Muscle of arm (tissue), 12 donors: ENCODE results near the gene G3BP2. TPM values are rescaled to one million over a fixed set of nuclear protein-coding genes. Genes with fewer than 3 reads are reported as not detected.
A peak's percentile ranks its signal among the peaks of the same experiment; 100 is the strongest.
"Not testable (repeated sequence)": the region's sequence is repeated elsewhere in the genome, so short reads cannot be mapped to it uniquely, and the experiment has no call there.

Source experiments
- DNase-seq: peaks from one replicate; pipeline ENCODE4 v3.0.0-alpha.2; 2013
- polyA plus RNA-seq, 12 donors: library from polyadenylated mRNA; unstranded; fragments of 120-200 nt; gene quantifications; one replicate each; pipeline ENCODE4 v1.2.1, GENCODE V29; 2013; ENCODE audit not compliant: insufficient read length in 12 of 12

The G3BP2 gene
- polyA plus RNA-seq, 12 donors: 110 to 230 (median 163) TPM; not detected in 1

DNA sequence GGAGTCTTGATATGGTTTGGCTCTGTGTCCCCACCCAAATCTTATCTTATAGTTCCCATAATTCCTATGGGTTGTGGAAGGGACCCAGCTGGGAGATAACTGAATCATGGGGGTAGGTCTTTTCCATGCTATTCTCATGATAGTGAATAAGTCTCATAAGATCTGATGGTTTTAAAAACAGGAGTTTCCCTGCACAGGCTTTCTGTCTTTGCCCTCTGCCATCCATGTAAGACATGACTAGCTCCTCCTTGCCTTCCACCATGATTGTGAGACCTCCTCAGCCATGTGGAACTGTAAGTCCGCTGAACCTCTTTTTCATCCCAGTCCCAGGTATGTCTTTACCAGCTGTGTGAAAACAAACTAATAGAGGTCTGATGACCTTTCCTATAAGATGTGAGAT lies 13.9 kb upstream of the G3BP2 start:
- not testable (repeated sequence) for DNase-seq

DNA sequence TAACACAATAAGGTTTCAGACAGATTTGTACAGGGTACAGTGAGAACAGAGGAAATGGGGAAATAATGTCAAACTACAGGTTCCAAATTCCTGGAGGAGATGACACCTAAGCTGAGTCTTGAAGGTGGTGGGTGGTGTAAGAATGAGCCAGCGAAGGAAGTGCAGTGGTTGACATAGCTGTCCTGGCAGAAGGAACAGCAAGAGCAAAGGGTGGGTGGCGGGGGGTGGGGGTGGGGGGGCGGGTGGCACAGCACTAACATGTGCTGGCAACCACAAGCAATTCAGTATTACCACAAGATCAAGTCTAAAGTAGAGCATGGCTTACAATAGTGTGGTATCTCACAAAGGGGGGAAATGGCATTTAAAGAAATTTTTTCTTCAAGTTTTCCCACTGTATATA lies 13.1 kb upstream of the G3BP2 start:
- DNase-seq: no peak

DNA sequence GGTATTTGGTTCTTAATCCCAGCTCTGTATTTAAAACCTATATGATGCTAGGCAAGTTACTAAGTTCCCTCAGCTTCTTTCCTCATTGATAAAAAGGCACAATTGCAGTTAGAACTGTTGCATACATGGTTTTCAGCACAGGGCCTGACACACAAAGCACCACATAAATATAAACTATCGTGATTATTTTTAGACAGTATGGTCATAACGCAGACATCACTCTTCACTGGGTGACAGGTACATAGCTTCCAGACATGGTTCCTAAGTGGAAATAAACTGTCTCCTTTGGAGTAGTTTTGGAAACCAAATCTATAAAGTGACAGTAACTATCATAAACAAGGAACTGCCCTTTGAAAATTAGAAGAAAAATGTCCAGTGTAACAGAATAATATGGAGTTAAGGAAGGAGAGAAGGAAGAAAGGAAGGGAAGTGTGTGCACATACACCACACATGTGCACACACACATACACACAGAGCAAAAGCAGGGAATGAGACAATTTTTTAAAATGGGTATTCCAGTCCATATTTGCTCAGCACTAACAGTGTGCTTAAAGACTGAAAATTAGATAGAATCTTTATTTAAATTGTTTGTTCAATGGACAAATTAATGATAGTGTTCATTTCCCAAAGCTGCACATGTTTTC lies 12.5 kb upstream of the G3BP2 start:
- DNase-seq: no peak

DNA sequence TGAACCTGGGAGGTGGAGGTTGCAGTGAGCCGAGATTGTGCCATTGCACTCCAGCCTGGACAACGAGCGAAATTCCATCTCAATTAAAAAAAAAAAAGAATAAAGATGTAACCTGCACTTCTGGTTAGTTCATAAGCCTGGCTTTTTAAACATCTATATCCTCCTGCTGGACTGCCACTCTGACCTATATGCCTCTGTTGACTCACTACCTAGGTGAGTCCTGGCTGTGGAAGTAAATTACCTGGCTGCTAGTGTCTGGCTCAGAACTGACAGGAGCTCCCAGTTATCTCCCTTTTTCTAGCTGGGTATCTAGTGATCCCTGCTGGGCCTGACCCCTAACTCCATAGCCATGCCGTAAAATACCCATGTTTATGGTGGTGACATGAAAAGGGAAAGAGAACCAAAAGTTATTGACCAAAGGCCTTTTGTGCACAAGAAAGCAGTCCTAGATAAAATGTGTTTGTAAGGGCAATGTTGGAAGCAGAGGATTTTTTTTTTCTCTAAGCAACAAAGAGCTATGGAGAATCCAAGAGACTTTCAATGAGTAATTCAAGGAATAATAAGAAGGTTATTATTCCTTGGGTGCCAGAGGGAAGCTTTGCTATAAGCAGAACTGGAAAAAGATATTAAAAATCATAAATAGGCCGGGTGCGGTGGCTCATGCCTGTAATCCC lies 10.4 kb upstream of the G3BP2 start:
- DNase-seq: no peak

DNA sequence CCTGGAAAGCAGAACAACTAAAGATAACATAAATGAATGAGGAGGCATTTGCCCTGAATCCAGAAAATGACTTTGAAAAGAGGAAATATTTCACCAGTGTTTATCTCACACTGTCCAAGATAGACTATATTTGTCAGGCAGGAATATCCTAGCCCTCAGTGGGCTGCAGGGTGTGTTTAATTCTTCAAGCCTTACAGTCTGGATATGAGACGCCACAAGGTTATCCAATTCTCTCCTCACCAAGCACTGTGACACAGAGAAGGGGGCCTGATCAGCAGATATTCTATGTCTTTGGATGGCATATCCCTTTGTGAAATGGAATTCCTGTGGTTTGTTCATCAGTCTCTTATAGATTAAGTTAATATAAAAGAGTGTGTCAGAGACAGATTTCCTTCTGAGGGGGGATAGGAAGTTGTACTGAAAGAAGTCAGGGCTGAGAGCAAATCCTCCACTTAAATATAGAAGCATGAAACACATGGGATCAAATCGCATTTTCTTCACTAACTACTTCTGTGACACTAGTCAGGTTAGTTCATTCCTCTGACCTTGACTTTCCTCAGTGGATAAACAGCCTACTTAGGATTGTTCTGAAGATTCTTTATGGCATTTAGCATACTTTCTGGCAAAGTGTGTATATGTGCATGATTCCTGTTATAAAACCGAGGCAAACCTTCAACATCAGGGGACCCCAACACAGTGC lies 6.8 kb upstream of the G3BP2 start:
- DNase-seq: no peak

DNA sequence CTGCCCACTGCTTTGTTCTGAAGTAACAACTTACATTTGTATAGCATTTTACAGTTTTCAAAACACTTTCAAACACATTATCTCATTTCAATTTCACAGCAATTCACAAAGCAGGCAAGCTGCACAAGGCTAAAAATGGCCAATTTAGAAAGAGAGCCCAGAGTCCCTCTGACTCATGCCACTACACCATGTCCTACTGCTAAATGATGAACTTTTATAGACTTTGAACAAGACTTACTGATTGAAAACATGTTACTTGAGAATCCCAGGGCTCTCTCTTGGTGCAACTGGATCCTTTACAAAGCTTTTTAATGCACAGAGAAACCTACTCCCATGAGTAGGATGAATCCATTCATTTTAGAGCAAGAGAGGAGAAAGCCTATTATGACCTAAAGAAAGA lies 5.8 kb upstream of the G3BP2 start:
- DNase-seq: no peak

DNA sequence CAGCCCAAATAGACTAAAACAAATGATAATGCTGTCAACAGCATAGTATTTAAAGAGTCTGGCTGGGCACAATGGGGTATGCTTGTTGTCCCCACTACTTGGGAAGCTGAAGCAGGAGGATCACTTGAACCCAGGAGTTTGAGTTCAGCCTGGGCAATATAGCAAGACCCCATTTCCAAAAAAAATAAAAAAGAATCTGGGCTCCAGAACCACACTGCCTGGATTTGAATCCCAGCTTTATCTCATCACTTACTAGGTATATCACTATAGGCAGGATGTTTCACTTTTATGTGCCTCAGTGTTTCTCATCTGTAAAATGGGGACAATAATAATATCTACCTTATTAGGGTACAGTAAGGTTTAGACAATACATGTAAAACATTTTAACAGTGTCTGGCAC lies 5.3 kb upstream of the G3BP2 start:
- no peak for DNase-seq

DNA sequence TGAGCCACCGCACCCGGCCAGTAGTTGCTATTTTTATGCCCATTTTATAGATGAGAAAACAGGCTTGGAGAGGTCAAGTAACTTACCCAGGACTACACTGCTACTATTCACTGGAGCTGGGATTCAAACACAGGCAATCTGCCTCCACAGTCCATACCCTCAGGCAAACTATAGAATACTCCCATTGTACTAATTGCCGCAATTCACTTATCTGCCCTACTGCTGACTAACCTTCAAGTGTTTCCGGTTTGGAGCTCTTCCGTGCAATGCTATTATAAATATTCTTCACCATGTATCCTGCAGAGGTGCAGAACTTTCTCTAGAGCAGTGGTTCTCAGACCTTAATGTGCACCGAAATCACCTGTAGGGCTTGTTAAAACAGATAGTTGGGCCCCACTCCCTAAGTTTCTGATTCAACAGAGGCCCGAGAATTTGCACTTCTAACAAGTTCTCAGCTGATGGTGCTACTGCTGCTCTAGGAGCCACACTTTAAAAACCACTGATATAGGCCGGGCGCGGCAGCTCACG lies 1.9 kb upstream of the G3BP2 start:
- DNase-seq: no peak

DNA sequence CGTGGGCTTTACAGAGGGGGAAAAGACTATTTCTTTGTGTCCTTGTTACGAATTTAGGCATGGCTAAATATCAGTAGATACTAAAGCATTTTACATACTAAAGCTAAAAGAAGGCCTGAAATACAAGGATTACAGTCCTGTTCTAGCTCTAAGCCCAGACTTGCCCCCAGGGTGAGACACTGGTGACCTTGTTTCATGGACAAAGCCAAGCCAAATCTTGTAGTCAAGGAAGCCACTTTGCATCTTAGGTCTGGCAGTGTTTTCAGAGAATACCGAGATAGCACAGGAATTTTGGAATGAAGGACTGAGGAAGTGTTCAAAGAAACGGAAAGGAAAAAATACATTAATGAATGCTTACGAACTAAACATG lies 733 bp upstream of the G3BP2 start:
- peak; percentile 17 for DNase-seq

DNA sequence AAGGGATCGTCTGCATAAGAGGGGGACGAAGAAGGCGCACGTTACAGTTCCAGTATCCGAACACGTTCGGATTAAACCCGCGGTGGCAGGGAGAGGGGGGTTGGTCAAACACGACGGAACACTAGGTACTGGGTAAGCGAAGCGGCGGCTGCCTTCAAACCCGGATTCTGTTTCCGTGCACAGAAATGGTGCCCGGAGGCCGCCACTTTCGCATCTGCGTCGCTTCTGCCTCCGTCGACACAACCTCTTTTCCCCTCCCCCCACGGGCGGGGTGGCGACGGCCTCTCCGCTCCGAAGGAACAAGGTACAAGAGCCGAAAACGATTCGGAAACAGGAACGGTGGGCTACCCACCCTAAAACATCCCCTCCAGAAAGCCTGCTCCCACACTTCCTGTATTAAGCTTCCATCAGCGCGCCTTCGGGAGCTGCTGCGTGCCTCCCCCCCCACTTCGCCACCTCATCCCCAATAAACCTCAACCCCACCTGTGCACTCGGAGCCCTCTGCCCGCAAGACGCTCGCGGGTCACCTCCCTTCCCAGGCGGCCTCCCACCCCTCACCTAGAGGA lies 667 bp downstream of the G3BP2 start:
- DNase-seq: peak; percentile 70

DNA sequence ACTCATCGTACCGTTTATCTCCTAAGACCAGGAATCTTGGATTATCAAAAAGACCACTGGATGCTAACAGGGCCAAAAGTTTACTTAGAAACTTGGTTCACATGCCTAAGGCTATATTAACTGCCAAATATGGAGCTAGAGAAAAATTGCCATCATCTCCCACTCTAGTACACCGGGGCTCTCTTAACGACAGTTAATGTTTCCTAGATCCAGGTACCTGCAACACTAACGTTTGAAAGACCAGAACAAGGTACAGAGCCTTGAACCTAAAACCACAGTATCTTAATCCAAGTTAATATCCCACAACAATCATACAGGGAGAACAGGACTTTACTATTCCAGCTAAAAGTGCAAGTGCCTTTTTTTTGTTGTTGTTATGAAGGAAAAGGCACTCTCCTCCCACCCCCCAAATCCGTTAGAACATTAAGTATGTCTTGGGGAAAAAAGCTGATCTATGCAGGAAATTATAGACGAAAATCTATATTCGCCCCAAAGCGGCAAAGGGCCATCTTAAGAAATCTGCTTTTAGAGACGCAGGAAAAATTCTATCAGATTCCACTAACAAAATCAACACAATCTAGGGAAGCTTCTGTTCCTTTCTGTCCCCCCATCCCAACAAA lies 1.3 kb downstream of the G3BP2 start:
- peak; percentile 17 for DNase-seq

DNA sequence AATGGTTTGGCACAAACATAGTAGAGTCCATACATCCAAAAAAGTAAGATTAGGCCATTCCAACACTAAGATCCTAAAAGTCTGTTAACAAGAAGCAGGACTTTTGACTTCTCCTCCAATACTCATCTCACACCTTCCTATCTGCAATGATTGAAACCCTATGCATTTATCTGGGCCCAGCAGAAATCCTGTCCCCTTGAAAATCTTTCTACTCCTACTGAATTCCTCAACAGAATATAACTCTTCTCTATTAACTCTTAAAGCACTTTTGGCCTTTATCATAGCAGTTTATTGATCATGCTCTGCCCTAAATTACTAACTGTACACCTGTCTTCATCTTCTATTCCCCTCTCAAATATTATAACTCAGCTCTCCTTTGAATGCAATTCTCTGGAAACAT lies 4.6 kb downstream of the G3BP2 start:
- DNase-seq: no peak

DNA sequence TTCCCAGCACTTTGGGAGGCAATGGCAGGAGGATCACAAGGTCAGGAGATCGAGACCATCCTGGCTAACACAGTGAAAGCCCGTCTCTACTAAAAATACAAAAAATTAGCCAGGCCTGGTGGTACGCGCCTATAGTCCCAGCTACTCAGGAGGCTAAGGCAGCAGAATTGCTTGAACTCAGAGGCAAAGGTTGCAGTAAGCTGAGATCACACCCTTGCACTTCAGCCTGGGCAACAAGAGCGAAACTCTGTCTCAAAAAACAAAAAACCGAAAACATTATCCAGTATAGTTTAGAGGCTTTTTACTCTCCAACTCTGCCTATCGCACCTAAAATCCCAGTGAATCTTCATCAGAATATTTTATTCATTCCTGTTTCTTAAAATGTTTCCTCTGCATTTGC lies 5.6 kb downstream of the G3BP2 start:
- DNase-seq: not testable (repeated sequence)

DNA sequence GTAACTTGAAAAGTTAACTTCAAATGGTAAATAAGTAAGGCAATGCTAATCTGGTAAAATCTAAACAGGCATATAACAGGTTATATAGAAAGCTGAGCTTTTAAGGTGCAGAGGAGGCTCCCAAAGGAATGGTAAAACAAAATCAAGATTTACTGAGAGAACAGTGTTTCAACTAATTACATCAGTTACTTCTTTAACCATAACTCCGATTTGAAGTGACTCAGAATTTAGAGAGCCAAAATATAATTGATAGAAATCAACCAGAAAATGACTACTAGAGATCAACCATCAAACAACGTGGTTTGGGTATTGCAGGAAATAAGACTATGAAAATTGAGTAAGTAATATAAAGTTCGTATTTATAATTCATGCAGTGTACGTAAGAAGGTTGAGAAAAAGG lies 6.9 kb downstream of the G3BP2 start:
- no peak for DNase-seq

DNA sequence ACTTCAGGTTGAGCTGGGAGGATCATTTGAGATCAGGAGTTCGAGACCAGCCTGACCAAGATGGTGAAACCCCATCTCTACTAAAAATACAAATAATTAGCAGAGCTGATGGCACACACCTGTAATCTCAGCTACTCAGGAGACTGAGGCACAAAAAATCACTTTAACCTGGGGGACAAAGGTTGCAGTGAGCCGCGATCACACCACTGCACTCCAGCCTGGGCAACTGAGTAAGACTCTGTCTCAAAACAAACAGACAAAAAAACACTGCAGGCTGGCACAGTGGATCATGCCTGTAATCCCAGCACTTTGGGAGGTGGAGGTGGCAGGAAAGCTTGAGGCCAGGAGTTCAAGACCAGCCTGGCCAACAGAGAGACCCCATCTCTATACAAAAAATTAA lies 8.6 kb downstream of the G3BP2 start:
- not testable (repeated sequence) for DNase-seq

DNA sequence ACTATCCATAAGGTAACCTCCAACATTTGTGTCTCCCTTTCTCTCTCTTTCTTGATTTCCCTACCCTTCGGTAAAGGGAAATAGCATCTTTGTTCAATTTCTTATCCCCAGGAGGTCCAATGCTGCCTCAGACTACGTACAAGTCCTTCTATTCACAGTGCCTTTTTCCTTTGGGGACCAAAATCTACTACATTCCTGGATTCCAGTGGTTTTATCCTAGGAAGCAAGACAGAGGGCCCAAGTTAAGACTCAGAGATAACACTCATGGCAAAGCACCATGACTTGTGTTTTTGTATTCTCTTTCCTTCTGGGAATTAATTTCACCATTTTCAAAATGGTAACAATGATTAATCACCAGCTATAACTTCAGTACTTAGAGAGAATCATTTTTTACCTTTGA lies 10.6 kb downstream of the G3BP2 start:
- DNase-seq: no peak

DNA sequence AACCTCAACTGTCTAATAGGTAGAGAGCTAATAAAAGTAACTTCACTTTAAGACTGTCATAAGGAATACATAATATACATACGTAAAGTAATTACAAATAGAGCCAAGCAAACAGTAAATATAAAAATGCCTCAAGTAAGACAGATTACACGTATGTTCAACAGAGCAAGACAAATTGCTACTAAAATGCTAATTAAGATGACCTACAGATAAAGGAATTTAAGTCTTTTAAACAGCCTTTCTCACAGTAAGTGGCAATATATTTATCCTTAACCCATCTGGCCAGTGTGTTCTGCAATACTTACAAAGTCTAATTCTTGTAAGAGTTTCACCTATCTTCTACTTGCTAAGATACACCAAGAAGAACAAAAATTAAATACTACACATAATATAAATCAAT lies 12.7 kb downstream of the G3BP2 start:
- DNase-seq: no peak

DNA sequence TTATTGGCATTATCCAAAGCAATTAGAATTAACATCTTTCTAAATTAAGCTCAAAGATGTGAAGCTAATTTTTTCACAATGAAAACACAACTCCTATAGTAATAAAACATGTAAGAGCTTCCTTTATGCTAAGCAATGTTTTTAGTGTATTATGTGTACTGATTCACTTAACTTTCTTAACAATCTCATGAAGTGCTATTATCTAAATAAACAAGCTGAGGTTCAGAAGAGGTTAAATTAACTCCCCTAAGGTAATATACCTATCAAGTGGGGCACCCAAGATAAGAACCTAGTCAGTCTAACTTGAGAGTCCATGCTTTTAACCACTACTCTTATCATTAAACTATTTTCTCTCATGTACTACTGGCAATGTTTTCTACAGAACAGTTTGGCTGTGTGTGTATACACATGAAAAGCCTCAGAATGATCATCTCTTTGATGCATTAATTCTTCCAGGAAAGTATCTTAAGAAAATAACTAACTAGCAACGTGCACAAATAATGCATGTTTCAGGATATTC lies 13.6 kb downstream of the G3BP2 start:
- no peak for DNase-seq

DNA sequence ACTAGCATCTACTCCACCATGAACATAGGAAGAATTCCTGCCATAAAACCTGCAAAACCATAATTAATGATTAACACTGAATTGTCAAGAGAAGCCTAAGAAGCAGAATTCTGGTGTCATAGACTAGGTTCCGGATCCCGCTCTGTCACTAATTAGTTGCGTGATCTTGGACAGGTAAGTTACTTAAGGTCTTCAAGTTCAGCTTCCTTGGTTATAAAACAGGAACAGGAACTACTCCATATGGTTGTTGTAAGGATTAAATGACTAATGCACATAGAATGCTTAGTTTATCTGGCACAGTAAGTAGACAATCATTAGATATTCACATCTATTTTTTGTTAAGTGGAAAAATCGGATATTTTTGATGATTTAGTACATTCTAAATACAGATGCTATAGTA lies 14.3 kb downstream of the G3BP2 start:
- no peak for DNase-seq

DNA sequence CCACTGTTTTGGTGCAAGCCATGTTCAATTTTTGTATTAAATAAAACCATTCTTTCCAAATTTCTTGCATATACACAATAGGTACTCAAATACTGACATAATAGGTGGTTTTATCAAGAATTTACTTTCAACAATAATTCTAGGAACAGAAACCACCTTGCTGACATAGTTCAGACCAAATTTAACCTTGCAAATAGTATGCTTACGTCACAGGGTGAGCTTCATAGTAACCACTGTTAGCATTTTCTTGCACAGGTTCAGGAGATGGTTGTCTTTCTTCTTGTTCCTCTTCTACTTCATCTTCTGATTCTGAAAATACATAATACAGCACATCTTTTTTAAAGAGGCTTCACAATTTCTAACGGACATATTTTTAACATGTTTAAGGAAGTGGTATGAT lies 17.6 kb downstream of the G3BP2 start:
- no peak for DNase-seq

DNA sequence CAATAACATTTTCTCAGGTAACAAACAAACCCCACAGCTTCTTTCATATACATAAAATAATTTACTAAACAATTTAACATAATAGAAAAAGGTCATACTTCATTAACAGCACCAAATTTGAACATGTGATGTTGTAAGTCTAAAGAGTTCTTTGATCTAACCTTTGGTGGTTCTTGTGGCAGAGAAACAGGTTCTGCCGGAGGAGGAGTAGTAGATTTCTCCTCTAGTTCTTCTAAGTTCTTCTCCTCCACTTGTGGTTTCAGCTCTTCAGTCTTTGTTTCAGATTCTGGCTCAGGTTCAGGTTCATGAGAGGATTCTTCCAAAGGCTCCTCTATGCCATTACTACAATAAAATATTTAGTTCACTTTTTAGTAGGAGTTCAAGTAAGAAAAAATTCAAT lies 18.3 kb downstream of the G3BP2 start:
- DNase-seq: no peak

DNA sequence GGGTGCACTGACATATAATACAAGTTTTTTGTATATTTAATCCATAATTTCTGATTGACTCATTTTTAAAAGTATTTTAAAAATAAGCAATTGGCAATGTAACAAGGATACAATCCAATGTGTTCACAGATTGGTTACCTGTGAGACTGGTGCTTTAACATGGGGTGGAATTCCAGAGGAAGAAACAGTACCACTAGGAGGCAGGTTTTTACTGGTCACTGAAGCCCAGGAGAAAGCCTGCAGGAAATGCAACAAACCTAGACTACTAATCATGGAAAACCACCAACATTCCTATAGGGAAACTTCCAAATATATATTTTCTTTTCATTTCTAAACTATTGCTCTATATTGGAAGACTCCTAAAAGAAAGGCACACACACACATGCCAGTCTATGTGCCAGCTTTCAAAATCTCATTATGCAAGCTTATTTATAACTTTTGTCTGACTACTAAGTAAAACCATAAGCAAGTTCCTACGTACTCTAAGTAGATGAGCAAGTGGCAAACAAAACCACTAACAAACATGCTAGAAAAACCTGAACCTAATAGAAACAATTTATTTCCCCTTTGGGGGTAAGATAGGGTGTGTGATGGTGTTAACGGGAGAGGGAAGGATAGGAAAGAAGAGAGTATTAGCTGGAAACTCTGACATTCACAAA lies 19.2 kb downstream of the G3BP2 start:
- DNase-seq: no peak
